ENCODE data around the gene HHIPL2.

The HHIPL2 gene

GRCh38 chr1:222586842-222587241, 38.9 kb upstream of the HHIPL2 start:
- no peak for DNase-seq (ENCODE audit: low read depth)
- no peak overlapping the region for H3K4me3 ChIP-seq (ENCODE audit: low read depth, low read length)
- TF ChIP-seq, protein P1, sequence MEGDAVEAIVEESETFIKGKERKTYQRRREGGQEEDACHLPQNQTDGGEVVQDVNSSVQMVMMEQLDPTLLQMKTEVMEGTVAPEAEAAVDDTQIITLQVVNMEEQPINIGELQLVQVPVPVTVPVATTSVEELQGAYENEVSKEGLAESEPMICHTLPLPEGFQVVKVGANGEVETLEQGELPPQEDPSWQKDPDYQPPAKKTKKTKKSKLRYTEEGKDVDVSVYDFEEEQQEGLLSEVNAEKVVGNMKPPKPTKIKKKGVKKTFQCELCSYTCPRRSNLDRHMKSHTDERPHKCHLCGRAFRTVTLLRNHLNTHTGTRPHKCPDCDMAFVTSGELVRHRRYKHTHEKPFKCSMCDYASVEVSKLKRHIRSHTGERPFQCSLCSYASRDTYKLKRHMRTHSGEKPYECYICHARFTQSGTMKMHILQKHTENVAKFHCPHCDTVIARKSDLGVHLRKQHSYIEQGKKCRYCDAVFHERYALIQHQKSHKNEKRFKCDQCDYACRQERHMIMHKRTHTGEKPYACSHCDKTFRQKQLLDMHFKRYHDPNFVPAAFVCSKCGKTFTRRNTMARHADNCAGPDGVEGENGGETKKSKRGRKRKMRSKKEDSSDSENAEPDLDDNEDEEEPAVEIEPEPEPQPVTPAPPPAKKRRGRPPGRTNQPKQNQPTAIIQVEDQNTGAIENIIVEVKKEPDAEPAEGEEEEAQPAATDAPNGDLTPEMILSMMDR (IDR thresholded peaks at IDR 0.05; ENCODE audit: low read depth, low read length, missing control alignments): no peak

DNA sequence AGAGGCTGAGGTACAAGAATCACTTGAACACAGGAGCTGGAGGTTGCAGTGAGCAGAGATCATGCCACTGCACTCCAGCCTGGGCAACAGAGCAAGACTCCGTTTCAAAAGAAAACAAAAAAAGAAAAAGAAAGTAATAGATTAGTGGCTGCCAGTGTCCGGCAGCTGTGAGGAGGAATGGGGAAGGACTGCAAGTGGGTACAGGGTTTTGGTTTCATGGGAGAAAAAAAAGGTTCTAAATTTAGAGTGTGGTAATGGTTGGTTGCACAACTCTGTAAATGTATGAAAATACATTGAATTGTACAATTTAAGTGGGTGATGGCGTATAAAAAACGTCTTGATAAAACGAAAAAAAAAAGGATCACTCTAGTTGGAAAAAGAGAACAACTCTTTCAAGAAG, 35.2 kb upstream of the HHIPL2 start:
- TF ChIP-seq, protein P1 (IDR thresholded peaks at IDR 0.05; ENCODE audit: low read depth, low read length, missing control alignments): no peak
- no peak overlapping the region; the same call in 1 of the 2 replicates for H3K4me3 ChIP-seq (ENCODE audit: low read depth, low read length)
- DNase-seq (ENCODE audit: low read depth): peak; percentile 44

GRCh38 chr1:222582099-222582774, 34.3 kb upstream of the HHIPL2 start:
- TF ChIP-seq, protein P1 (IDR thresholded peaks at IDR 0.05; ENCODE audit: low read depth, low read length, missing control alignments): no peak
- no peak overlapping the region for H3K4me3 ChIP-seq (ENCODE audit: low read depth, low read length)
- no peak for DNase-seq (ENCODE audit: low read depth)

GRCh38 chr1:222579316-222579715, 31.4 kb upstream of the HHIPL2 start:
- TF ChIP-seq, protein P1 (IDR thresholded peaks at IDR 0.05; ENCODE audit: low read depth, low read length, missing control alignments): no peak
- no peak for DNase-seq (ENCODE audit: low read depth)
- no peak overlapping the region for H3K4me3 ChIP-seq (ENCODE audit: low read depth, low read length)

DNA sequence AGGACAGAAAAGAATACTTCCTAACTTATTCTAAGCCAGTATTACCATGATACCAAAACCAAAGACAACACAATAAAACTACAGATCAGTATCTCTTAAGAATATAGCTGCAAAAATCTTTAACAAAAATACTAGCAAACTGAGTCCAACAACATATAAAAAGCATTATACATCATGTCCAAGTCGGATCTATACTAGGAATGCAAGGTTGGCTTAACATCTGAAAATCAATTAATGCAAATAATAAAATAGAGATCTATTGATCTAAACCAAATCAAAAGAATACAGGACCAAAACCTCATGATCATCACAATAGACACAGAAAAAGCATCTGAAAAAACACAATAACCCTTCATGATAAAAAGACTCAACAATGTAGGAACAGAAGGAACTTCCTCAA, 22.9 kb upstream of the HHIPL2 start:
- TF ChIP-seq, protein P1 (IDR thresholded peaks at IDR 0.05; ENCODE audit: low read depth, low read length, missing control alignments): no peak
- H3K4me3 ChIP-seq (ENCODE audit: low read depth, low read length): no peak overlapping the region
- DNase-seq (ENCODE audit: low read depth): no peak

GRCh38 chr1:222561656-222562055, 13.8 kb upstream of the HHIPL2 start:
- TF ChIP-seq, protein P1 (IDR thresholded peaks at IDR 0.05; ENCODE audit: low read depth, low read length, missing control alignments): no peak
- H3K4me3 ChIP-seq (ENCODE audit: low read depth, low read length): no peak overlapping the region
- DNase-seq (ENCODE audit: low read depth): no peak

DNA sequence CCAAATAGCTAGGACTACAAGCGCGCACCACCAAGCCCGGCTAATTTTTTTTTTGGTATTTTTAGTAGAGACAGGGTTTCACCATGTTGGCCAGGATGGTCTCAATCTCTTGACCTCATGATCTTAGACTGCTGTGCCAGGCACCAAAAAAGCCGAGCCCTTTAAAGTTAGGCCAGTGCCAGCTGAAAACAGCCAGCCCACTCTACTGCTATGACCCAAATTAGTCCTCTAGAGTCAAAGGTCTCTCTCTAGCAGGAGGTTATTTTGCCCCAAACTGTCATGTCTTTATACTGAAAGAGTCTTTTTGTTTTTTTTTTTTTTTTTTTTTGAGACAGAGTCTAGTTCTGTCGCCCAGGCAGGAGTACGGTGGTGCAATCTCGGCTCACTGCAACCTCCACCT, 9.7 kb upstream of the HHIPL2 start:
- TF ChIP-seq, protein P1 (IDR thresholded peaks at IDR 0.05; ENCODE audit: low read depth, low read length, missing control alignments): no peak
- no peak for DNase-seq (ENCODE audit: low read depth)
- no peak overlapping the region for H3K4me3 ChIP-seq (ENCODE audit: low read depth, low read length)
